ENCODE results near the gene POC1A.
"Not testable (repeated sequence)": the region's sequence is repeated elsewhere in the genome, so short reads cannot be mapped to it uniquely, and the experiment has no call there.

POC1A gene

GRCh38 chr3:52059781-52060180 lies 94.4 kb downstream of the POC1A start:
- DNase-seq = no peak

- DNase-seq = no peak
Measured at GRCh38 chr3:52057812-52058495, 96.3 kb downstream of the POC1A start.

GRCh38 chr3:52056968-52057811 lies 97.0 kb downstream of the POC1A start:
- DNase-seq = peak; percentile 100

- peak; percentile 83 for DNase-seq
Measured at GRCh38 chr3:52056521-52056967, 97.7 kb downstream of the POC1A start, which contains the start of gene DUSP7. DUSP7 (minus strand) TSS chr3:52056571; CDS start chr3:52056366, 205 bp downstream.

GRCh38 chr3:52055537-52056351 lies 98.5 kb downstream of the POC1A start:
- DNase-seq = no peak

GRCh38 chr3:52054661-52055511 lies 99.3 kb downstream of the POC1A start:
- peak; percentile 26 for DNase-seq

GRCh38 chr3:52053307-52054304 lies 100.6 kb downstream of the POC1A start:
- DNase-seq = peak; percentile 42

- DNase-seq = peak; percentile 83
Measured at GRCh38 chr3:52052831-52053306, 101.4 kb downstream of the POC1A start.

- DNase-seq = no peak
Measured at GRCh38 chr3:52051444-52051843, 102.8 kb downstream of the POC1A start.

GRCh38 chr3:52050571-52050970 lies 103.7 kb downstream of the POC1A start:
- no peak for DNase-seq

- no peak for DNase-seq
Measured at GRCh38 chr3:52049503-52049902, 104.7 kb downstream of the POC1A start.

GRCh38 chr3:52047295-52047960 lies 106.8 kb downstream of the POC1A start:
- DNase-seq = peak; percentile 93

- DNase-seq = peak; percentile 43
Measured at GRCh38 chr3:52046902-52047239, 107.4 kb downstream of the POC1A start.

GRCh38 chr3:52046186-52046901 lies 107.9 kb downstream of the POC1A start:
- peak; percentile 43 for DNase-seq

- no peak for DNase-seq
Measured at GRCh38 chr3:52044869-52045619, 109.2 kb downstream of the POC1A start.

GRCh38 chr3:52043750-52044149 lies 110.5 kb downstream of the POC1A start:
- no peak for DNase-seq

- not testable (repeated sequence) for DNase-seq
Measured at GRCh38 chr3:52043039-52043438, 111.2 kb downstream of the POC1A start.

- DNase-seq = peak; percentile 77
Measured at GRCh38 chr3:52041118-52041731, 113.0 kb downstream of the POC1A start.

Data from midbrain (tissue), 1 donor.